ENCODE results near the gene RNU6-8.

Gene RNU6-8

GRCh38 chr14:32171469-32171868 lies 31.6 kb downstream of the RNU6-8 start:
- Histone ChIP-seq H2BK12ac (ENCODE audit: low read length) (no peak overlapping the region), H3K27ac (ENCODE audit: low read depth, low read length) (no peak overlapping the region), H3K18ac (ENCODE audit: low read length) (no peak overlapping the region), H2BK5ac (ENCODE audit: low read depth, low read length, poor library complexity) (no peak overlapping the region), H3K4ac (ENCODE audit: low read depth, low read length) (no peak overlapping the region), H2AK5ac (ENCODE audit: low read length) (no peak overlapping the region), H3K79me2 (ENCODE audit: control insufficient read depth, insufficient read depth, low read length, poor library complexity) (no peaks in the 10 kb centered on the region), H3K23ac (ENCODE audit: low read length) (no peak overlapping the region), H3K9ac (ENCODE audit: low read length) (no peak overlapping the region), H3K27me3 (ENCODE audit: insufficient read depth, low read length) (no peaks in the 10 kb centered on the region), H3K79me1 (ENCODE audit: low read length) (no peaks in the 10 kb centered on the region), H3K9me3 (ENCODE audit: insufficient read depth, low read depth, low read length) (no peaks in the 10 kb centered on the region), H3K4me1 (ENCODE audit: control insufficient read depth in 1 of 2, insufficient read depth in 2 of 2, low read length in 2 of 2) (no peaks in the 10 kb centered on the region), H3K14ac (ENCODE audit: low read length) (no peak overlapping the region), H2AFZ (ENCODE audit: insufficient read depth, low read length, poor library complexity) (no peak overlapping the region), H2BK120ac (ENCODE audit: insufficient read depth, low read length, poor library complexity) (no peak overlapping the region), H3K4me2 (ENCODE audit: low read length) (no peak overlapping the region), H4K12ac (ENCODE audit: low read depth, low read length) (no peak overlapping the region), H3K4me3 (ENCODE audit: low read depth, low read length) (no peak overlapping the region), H4K8ac (ENCODE audit: low read depth, low read length) (no peak overlapping the region), H4K91ac (ENCODE audit: low read depth, low read length) (no peak overlapping the region), H3K36me3 (ENCODE audit: control insufficient read depth in 1 of 2, insufficient read depth in 2 of 2, low read length in 2 of 2) (no peaks in the 10 kb centered on the region)
- DNase-seq = peak in 1 of 2 donors; percentile 12
- no CpG with 5 or more reads among the region's 5 CpGs for WGBS (ENCODE audit: extremely low coverage, insufficient coverage, insufficient read length)

- Histone ChIP-seq H4K91ac (ENCODE audit: low read depth, low read length) (no peak overlapping the region), H3K23ac (ENCODE audit: low read length) (no peak overlapping the region), H3K9ac (ENCODE audit: low read length) (no peak overlapping the region), H3K36me3 (ENCODE audit: control insufficient read depth in 1 of 2, insufficient read depth in 2 of 2, low read length in 2 of 2) (no peaks in the 10 kb centered on the region), H3K79me2 (ENCODE audit: control insufficient read depth, insufficient read depth, low read length, poor library complexity) (no peaks in the 10 kb centered on the region), H2BK5ac (ENCODE audit: low read depth, low read length, poor library complexity) (no peak overlapping the region), H3K4me1 (ENCODE audit: control insufficient read depth in 1 of 2, insufficient read depth in 2 of 2, low read length in 2 of 2) (no peaks in the 10 kb centered on the region), H2BK12ac (ENCODE audit: low read length) (no peak overlapping the region), H3K4me3 (ENCODE audit: low read depth, low read length) (no peak overlapping the region), H2BK120ac (ENCODE audit: insufficient read depth, low read length, poor library complexity) (no peak overlapping the region), H4K8ac (ENCODE audit: low read depth, low read length) (no peak overlapping the region), H3K4ac (ENCODE audit: low read depth, low read length) (no peak overlapping the region), H3K27me3 (ENCODE audit: insufficient read depth, low read length) (no peaks in the 10 kb centered on the region), H3K79me1 (ENCODE audit: low read length) (no peaks in the 10 kb centered on the region), H3K4me2 (ENCODE audit: low read length) (no peak overlapping the region), H3K9me3 (ENCODE audit: insufficient read depth, low read depth, low read length) (peaks cover 3% of the 10 kb centered on the region), H4K12ac (ENCODE audit: low read depth, low read length) (no peak overlapping the region), H2AFZ (ENCODE audit: insufficient read depth, low read length, poor library complexity) (no peak overlapping the region), H3K14ac (ENCODE audit: low read length) (no peak overlapping the region), H3K18ac (ENCODE audit: low read length) (no peak overlapping the region), H3K27ac (ENCODE audit: low read depth, low read length) (no peak overlapping the region), H2AK5ac (ENCODE audit: low read length) (no peak overlapping the region)
- no peak for DNase-seq
- WGBS (ENCODE audit: extremely low coverage, insufficient coverage, insufficient read length) = no CpG with 5 or more reads among the region's 3 CpGs
Observed at GRCh38 chr14:32169191-32169590, 33.9 kb downstream of the RNU6-8 start.

- H3K9ac ChIP-seq (ENCODE audit: low read length) = no peak overlapping the region
- no peak overlapping the region for H3K4me2 ChIP-seq (ENCODE audit: low read length)
- H4K12ac ChIP-seq (ENCODE audit: low read depth, low read length) = no peak overlapping the region
- H2BK12ac ChIP-seq (ENCODE audit: low read length) = no peak overlapping the region
- H3K18ac ChIP-seq (ENCODE audit: low read length) = no peak overlapping the region
- no peak overlapping the region for H3K4me3 ChIP-seq (ENCODE audit: low read depth, low read length)
- H3K27me3 ChIP-seq (ENCODE audit: insufficient read depth, low read length) = no peaks in the 10 kb centered on the region
- H4K8ac ChIP-seq (ENCODE audit: low read depth, low read length) = no peak overlapping the region
- H3K23ac ChIP-seq (ENCODE audit: low read length) = no peak overlapping the region
- no CpG with 5 or more reads among the region's 3 CpGs for WGBS (ENCODE audit: extremely low coverage, insufficient coverage, insufficient read length)
- H2AFZ ChIP-seq (ENCODE audit: insufficient read depth, low read length, poor library complexity) = no peak overlapping the region
- no peak overlapping the region for H3K14ac ChIP-seq (ENCODE audit: low read length)
- DNase-seq = peak in 1 of 2 donors; percentile 19
- no peak overlapping the region for H2BK5ac ChIP-seq (ENCODE audit: low read depth, low read length, poor library complexity)
- H3K9me3 ChIP-seq (ENCODE audit: insufficient read depth, low read depth, low read length) = peaks cover 3% of the 10 kb centered on the region
- H4K91ac ChIP-seq (ENCODE audit: low read depth, low read length) = no peak overlapping the region
- no peak overlapping the region for H3K27ac ChIP-seq (ENCODE audit: low read depth, low read length)
- no peaks in the 10 kb centered on the region for H3K4me1 ChIP-seq (ENCODE audit: control insufficient read depth in 1 of 2, insufficient read depth in 2 of 2, low read length in 2 of 2)
- H3K4ac ChIP-seq (ENCODE audit: low read depth, low read length) = no peak overlapping the region
- H3K79me1 ChIP-seq (ENCODE audit: low read length) = no peaks in the 10 kb centered on the region
- H2BK120ac ChIP-seq (ENCODE audit: insufficient read depth, low read length, poor library complexity) = no peak overlapping the region
- H3K36me3 ChIP-seq (ENCODE audit: control insufficient read depth in 1 of 2, insufficient read depth in 2 of 2, low read length in 2 of 2) = no peaks in the 10 kb centered on the region
- H3K79me2 ChIP-seq (ENCODE audit: control insufficient read depth, insufficient read depth, low read length, poor library complexity) = no peaks in the 10 kb centered on the region
- no peak overlapping the region for H2AK5ac ChIP-seq (ENCODE audit: low read length)
Observed at GRCh38 chr14:32167907-32168306, 35.2 kb downstream of the RNU6-8 start.

GRCh38 chr14:32166924-32167323 lies 36.1 kb downstream of the RNU6-8 start:
- Histone ChIP-seq H4K91ac (ENCODE audit: low read depth, low read length) (no peak overlapping the region), H2AK5ac (ENCODE audit: low read length) (no peak overlapping the region), H3K18ac (ENCODE audit: low read length) (no peak overlapping the region), H3K36me3 (ENCODE audit: control insufficient read depth in 1 of 2, insufficient read depth in 2 of 2, low read length in 2 of 2) (no peaks in the 10 kb centered on the region), H3K79me2 (ENCODE audit: control insufficient read depth, insufficient read depth, low read length, poor library complexity) (no peaks in the 10 kb centered on the region), H2BK5ac (ENCODE audit: low read depth, low read length, poor library complexity) (no peak overlapping the region), H3K27ac (ENCODE audit: low read depth, low read length) (no peak overlapping the region), H2BK120ac (ENCODE audit: insufficient read depth, low read length, poor library complexity) (no peak overlapping the region), H3K9me3 (ENCODE audit: insufficient read depth, low read depth, low read length) (peaks cover 3% of the 10 kb centered on the region), H3K23ac (ENCODE audit: low read length) (no peak overlapping the region), H3K79me1 (ENCODE audit: low read length) (no peaks in the 10 kb centered on the region), H3K9ac (ENCODE audit: low read length) (no peak overlapping the region), H3K14ac (ENCODE audit: low read length) (no peak overlapping the region), H3K4me3 (ENCODE audit: low read depth, low read length) (no peak overlapping the region), H2AFZ (ENCODE audit: insufficient read depth, low read length, poor library complexity) (no peak overlapping the region), H2BK12ac (ENCODE audit: low read length) (no peak overlapping the region), H3K4me1 (ENCODE audit: control insufficient read depth in 1 of 2, insufficient read depth in 2 of 2, low read length in 2 of 2) (no peaks in the 10 kb centered on the region), H3K4me2 (ENCODE audit: low read length) (no peak overlapping the region), H3K27me3 (ENCODE audit: insufficient read depth, low read length) (no peaks in the 10 kb centered on the region), H3K4ac (ENCODE audit: low read depth, low read length) (no peak overlapping the region), H4K8ac (ENCODE audit: low read depth, low read length) (no peak overlapping the region), H4K12ac (ENCODE audit: low read depth, low read length) (no peak overlapping the region)
- no peak for DNase-seq
- whole genome bisulfite sequencing (ENCODE audit: extremely low coverage, insufficient coverage, insufficient read length) = no CpG with 5 or more reads among the region's 1 CpG

All from trophoblast cell (in vitro differentiated cells and primary cell).